Uterus (tissue), 2 donors: ENCODE data around the gene FOXRED1.

Experiments
- CTCF ChIP-seq, 4 experiments: fragments of 200-600 bp in 2 of 4; fragments of 450-650 bp in 2 of 4; sonication (generic) in 2 of 4; IDR thresholded peaks; one replicate each; pipeline ENCODE4 v1.5.1; 2016 to 2019; ENCODE audit warnings: antibody characterized with exemption in 4 of 4, mild to moderate bottlenecking in 2 of 4, moderate library complexity in 1 of 4
- POLR2A ChIP-seq, 2 donors: fragments of 450-650 bp; IDR thresholded peaks; one replicate each; pipeline ENCODE4 v1.6.1; 2016; ENCODE audit warnings: antibody characterized with exemption in 2 of 2, mild to moderate bottlenecking in 1 of 2, moderate library complexity in 1 of 2

GRCh38 chr11:126231725-126232459 is 37.1 kb upstream of the FOXRED1 start:
- no peak for TF ChIP-seq CTCF (IDR thresholded peaks at IDR 0.05)
- TF ChIP-seq POLR2A (IDR thresholded peaks at IDR 0.05): no peak
